H1 (cell line): ENCODE results near the gene PNPLA8.

Source experiments
- EZH2 ChIP-seq: fragments of 200-600 bp; sonication (generic); IDR thresholded peaks from 2 replicates; pipeline ENCODE4 v1.7.1; 2012; ENCODE audit warnings: low read depth, mild to moderate bottlenecking, moderate library complexity, low read length, inconsistent platforms; ENCODE audit not compliant: severe bottlenecking
- RFX5 ChIP-seq: IDR thresholded peaks from 2 replicates; pipeline ENCODE4 v1.6.1; 2011; ENCODE audit warnings: low read depth, low read length, improper control_type of control experiment, borderline replicate concordance
- SIX5 ChIP-seq: IDR thresholded peaks from 2 replicates; pipeline ENCODE4 v1.6.1; 2011; ENCODE audit warnings: mild to moderate bottlenecking, low read depth, low read length

DNA sequence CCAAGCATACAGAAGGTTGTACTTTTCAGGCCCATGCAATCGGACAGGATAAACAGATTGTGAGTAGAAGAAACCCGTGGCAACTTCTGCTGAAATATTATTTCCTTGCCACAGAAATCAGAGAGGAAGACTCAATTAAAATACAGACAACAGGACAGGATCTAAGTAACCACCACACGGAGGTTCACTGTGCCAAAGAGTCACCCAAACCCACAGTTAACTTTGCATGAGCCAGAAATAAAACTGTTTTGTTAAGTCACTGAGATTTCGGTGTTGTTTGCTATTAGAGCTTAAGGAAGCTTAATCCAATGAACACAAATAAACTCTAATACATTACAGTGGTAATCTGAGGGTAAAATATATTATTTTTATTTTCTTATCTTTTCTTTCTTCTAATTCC is 14.0 kb downstream of the PNPLA8 start:
- TF ChIP-seq EZH2, result no peak
- no peak for TF ChIP-seq SIX5
- no peak for TF ChIP-seq RFX5
